Stimulated activated CD4-positive, alpha-beta T cell treated with anti-CD3 and anti-CD28 coated beads, Interleukin-1b, Interleukin-23, amount 100 ng/mL, for 24 hours (primary cell): ENCODE measurements around the gene ARHGAP42.

Experiments used
- DNase-seq, 4 experiments: peaks; one replicate each; pipeline ENCODE4 v3.0.0-alpha.2; 2020; ENCODE audit warnings: low read depth in 4 of 4, low spot score in 1 of 4

The ARHGAP42 gene

DNA sequence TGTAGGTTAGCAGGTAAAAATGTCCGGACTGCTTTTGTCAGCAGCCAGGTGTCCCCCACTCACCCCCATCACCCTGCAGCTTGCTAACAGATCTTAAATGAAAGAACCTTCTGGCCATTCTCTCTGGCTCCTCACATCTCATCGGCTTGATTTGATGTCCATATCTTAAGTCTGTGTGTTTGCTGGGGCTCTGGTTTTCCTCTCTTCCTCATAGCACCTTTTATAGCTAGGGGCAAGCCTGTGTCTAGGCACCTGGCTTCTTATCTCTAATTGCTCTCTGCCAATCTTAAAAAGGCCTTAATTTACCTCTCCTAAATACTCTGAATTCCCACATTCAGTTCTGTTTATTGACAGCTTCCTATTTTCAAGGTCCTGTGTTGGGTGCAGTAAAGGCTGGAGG is 72.0 kb downstream of the ARHGAP42 start:
- no peak for DNase-seq

DNA sequence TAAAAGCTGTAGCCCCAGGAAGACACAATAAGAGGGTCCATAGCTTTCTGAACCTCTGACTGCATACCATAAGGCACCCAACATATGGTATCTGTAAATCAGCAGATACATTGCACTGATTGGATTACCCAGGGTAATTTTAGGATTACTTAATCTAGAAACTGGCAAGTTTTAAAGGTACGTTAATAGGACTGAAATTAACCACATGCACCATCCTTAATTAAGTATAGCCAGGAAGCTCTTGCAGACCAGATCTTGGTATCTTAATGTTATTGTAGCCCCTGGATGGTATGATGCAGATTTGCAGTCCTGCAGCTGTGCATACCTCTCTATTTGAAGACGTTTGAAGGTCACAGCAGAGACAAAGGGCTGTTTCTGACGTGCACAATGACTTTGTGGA is 72.8 kb downstream of the ARHGAP42 start:
- DNase-seq: no peak

DNA sequence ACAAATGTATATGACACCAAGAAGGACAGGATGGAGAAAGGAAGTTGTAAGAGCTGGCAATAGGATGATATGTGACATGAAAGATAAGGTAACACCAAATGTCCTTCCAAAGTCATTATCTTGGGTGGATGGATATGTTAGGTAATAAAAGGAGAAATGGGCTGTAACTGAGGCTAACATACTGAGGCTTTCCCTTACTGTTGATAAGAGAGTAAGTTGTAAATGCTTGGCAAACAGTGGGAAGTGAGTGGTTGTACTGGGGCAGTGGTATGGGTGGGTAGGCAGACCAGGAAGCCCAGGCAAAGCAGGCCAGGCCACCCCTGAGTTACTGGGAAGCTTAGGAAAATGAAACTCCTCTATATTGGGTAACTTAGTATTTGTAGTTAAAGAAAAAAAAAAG is 73.7 kb downstream of the ARHGAP42 start:
- DNase-seq: no peak

DNA sequence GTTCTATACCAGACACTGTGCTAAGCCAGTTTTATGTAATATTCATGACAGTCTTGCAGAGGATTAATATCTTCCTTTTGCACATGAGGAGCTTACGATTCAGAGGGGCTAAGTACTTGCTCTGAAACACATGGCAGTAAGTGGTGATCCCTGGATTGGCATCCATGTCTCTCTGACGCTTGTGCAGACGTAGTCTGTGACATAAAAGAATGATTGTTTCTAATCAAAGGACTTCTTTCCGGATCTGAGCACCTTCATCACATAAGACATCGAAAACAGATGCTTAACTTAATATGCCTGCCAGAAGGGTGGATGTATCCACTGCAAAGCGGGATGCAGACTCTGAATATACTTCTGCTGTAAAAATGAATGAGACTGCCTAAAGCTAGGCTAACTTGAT is 74.8 kb downstream of the ARHGAP42 start:
- DNase-seq: no peak

DNA sequence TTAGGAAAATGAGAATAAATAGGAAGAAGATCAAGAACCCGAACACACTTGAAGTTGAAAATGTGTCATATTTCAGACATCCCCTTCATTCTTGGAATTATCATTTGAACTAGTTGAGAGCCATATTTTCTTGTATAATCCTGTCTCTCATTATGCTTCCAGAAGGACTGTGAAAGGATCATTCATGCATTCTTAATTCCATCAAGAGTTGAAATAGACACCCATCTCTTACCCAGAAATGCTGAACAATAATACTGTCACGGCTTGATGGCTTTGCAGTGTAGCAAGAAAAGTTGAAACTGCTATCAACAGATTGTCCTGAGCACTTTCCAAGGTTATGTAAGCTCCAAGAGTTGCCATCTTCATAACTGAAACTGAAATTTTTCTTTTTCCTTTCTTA is 79.7 kb downstream of the ARHGAP42 start:
- no peak for DNase-seq

DNA sequence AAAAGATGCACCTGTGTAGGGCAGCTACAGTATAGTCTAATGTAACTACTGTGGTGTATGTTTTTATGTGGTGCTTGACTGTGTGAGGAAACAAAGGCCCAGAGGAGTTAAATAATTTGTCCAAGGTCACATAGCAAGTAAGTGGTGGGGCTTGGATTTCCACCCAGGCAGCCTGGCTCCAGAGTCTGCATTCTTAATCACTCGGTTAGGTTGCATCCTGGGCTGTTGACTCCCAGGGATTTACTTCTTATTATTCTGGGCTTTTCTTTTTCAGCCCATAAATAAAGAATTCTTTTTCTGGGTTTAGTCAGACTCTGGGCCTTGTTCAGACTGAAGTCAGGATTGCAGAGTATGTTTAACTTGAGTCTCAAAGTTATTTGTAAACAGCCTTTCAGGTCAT is 82.1 kb downstream of the ARHGAP42 start:
- DNase-seq: no peak

GRCh38 chr11:100769617-100770016 is 82.5 kb downstream of the ARHGAP42 start:
- no peak for DNase-seq

DNA sequence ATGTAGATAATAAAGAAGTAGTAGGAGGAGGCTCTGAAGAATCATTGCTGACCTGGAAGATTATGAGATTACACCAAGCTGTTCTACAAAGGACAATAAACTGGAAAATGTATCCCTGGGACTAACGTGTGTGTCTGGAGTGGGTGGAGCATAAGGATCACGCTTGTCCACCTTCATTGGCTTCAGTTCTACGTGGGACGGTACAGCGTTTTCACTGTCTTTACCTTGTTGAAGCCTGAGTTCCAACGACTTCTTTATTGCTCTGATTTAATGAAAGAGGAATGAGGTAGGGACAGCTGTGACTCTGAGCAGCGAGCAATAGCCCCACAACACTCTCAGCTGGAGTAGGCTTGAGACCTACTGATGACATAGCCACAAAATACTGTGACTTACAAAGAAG is 87.0 kb downstream of the ARHGAP42 start:
- DNase-seq: no peak

DNA sequence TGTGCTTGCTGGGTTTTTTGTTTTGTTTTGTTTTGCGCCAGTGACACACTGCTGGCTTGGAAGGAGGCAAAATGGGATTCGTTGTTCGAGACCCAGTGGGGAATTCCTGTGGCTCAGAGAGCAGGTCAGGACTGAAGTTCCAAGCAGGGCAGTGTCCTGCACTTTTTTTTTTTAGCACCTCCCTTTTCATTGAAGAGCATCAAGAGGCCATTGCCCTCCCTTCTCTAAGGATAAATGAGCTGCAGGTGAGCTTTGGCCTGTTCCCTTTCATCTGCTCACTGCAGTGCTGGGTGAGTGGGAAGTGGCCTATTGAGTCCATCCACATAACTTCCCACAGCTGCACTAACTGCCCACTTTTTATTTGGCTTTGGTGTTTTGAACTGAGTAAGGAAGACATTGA is 87.8 kb downstream of the ARHGAP42 start:
- no peak for DNase-seq

GRCh38 chr11:100776212-100776896 is 89.3 kb downstream of the ARHGAP42 start:
- no peak for DNase-seq

DNA sequence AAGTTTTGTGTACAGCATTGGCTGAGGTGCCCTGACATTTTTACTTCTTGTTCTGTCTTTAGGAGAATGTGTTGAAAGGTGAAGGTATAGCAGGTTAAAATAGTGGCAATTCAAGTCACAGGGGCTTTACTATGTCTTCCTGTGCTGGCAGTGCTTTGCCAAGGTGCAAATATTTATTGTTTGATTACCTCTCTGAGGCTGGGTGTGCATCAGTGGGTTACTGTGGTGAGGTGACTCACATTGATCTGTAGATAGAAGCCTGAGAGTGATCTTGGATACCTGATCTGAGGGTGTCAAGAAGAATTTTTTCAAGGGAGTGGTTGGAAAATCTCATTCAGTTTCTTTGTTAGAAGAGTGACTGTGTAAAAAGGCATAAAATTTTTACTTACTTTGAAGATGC is 90.0 kb downstream of the ARHGAP42 start:
- no peak for DNase-seq

GRCh38 chr11:100777736-100778135 is 90.6 kb downstream of the ARHGAP42 start:
- no peak for DNase-seq

GRCh38 chr11:100778166-100778785 is 91.2 kb downstream of the ARHGAP42 start:
- no peak for DNase-seq

DNA sequence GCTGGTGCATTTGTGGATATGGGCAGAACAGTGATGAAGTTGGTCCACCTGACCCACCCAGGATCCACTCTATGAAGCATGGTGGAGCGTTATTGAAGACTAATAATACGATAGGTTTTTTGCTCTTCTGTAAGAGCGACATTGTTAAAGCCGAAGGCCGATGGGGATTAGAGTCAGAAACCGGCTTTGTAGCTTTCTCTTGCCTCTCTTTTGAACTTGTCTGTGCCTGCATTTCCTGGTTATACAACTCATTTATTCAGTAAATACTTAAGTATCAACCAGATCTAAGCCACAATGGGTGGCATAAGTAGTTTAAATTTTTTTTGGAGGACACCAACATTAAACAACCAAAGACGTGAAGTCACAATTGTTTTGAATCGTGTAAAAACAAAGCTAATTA is 93.4 kb downstream of the ARHGAP42 start:
- no peak for DNase-seq

- no peak for DNase-seq
Measured at GRCh38 chr11:100785148-100785983, 98.3 kb downstream of the ARHGAP42 start.

GRCh38 chr11:100788561-100789295 is 101.6 kb downstream of the ARHGAP42 start:
- DNase-seq: no peak

DNA sequence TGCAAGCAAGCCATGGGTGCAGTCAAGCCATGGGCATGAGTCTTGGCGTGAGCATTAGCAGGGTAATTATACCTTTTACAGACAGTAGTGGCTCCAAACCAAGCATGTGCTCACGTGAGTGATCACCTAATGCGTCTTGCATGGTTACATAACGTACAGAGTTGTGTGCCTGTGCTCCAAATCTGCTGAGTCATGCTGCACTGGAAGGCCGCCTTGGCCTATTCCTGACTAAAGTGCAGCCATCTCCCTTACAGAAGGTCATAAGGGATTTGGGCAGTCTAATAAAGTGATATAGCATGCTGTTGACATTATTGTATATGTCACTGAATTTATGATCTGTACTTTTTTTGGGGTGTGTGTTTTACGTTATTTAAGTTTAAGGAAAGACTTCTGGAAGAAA is 102.4 kb downstream of the ARHGAP42 start:
- no peak for DNase-seq

DNA sequence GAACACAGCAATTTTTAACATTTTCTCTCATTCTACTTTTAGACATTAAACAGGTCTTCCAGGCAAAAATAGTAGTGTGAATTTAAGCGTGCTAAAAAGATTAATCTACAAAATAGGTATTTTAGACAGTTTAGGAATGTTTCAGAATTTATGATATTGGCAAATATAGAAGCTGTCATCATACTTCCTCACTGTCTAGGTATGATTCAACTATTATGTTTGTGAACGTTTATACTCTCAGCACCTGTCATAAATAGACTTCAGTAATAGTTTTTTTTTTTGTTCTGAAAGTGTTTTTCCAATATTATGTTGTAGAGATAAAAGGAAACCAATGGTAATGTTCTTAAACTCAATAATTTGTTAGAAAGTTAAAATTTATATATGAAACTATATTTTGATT is 103.0 kb downstream of the ARHGAP42 start:
- DNase-seq: no peak

GRCh38 chr11:100791103-100791502 is 104.0 kb downstream of the ARHGAP42 start:
- no peak for DNase-seq

DNA sequence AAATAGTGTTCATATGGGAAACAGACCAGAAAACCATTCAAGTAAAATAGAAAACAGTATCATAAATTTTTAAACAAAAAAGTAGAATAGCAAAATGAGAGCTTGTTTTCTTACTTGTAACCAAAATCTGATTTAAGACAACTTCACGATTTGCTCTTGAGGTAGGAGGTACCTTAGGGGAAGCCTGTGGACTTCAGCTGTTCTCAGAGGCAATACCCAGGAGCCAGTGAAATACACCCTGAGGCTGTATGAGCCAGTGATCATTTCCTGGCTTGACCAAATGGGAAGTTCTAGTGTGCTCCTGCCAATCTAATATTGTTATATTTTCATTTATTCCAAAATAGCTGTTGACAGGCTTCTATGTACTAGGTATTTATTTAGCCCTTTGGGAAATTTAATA is 104.8 kb downstream of the ARHGAP42 start:
- DNase-seq: no peak

DNA sequence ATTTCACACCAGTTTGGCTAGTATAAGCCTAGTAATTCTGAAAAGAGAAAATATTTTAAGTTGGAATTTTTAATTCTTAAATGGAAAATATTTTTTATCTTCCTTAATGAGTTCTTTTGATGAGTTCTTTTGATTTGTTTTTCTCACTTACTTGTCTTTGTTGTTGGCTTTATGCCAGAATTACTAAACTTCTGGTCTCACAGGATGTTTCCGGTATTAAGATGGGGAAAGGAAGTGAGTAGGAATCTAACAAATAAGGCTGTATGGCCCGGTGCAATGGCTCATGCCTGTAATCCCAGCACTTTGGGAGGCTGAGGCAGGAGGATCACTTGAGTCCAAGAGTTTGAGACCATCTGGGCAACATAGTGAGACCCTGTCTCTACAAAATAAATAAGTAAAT is 106.4 kb downstream of the ARHGAP42 start:
- no peak for DNase-seq

- DNase-seq: no peak
Measured at GRCh38 chr11:100794446-100794845, 107.4 kb downstream of the ARHGAP42 start.
